K562 (cell line): ENCODE data around the gene WDR13. TPM values are rescaled to one million over a fixed set of nuclear protein-coding genes. Genes with fewer than 3 reads are reported as not detected.

Experiments used
- ARID3B ChIP-seq: fragments of 250-450 bp; sonication (Bioruptor Pico); IDR thresholded peaks from 2 replicates; pipeline ENCODE4 v1.4.0; 2020; ENCODE audit warnings: borderline replicate concordance
- E4F1 ChIP-seq: fragments of 250-450 bp; sonication (Bioruptor Pico); IDR thresholded peaks from 2 replicates; pipeline ENCODE4 v1.5.0; 2021; ENCODE audit warnings: mild to moderate bottlenecking, borderline replicate concordance
- EGR1 ChIP-seq: fragments of 450-650 bp; conservative IDR thresholded peaks from 2 replicates; pipeline ENCODE4 v1.6.1; 2017; ENCODE audit warnings: mild to moderate bottlenecking
- ELF1 ChIP-seq: fragments of 200-800 bp; sonication (Bioruptor generic); IDR thresholded peaks from 2 replicates; pipeline ENCODE4 v1.6.1; 2016; ENCODE audit warnings: missing genetic modification characterization, missing compliant biosample characterization
- KLF13 ChIP-seq: fragments of 450-650 bp; IDR thresholded peaks from 2 replicates; pipeline ENCODE4 v1.6.1; 2016; ENCODE audit warnings: missing genetic modification characterization, low read depth, mild to moderate bottlenecking, missing compliant biosample characterization, moderate library complexity, borderline replicate concordance
- MAFK ChIP-seq: IDR thresholded peaks from 2 replicates; pipeline ENCODE4 v1.6.1; 2011; ENCODE audit warnings: low read length, improper control_type of control experiment
- MAX ChIP-seq: sonication (generic); formaldehyde crosslinking; IDR thresholded peaks from 2 replicates; pipeline ENCODE4 v1.9.0; 2022; ENCODE audit warnings: mild to moderate bottlenecking, missing genetic modification reagents
- MEF2A ChIP-seq: IDR thresholded peaks from 2 replicates; pipeline ENCODE4 v1.6.1; 2011; ENCODE audit warnings: low read depth, mild to moderate bottlenecking, low read length, moderate library complexity; ENCODE audit not compliant: control insufficient read depth
- MYC ChIP-seq, 2 experiments: fragments of 250-450 bp in 1 of 2; sonication (Bioruptor Pico) in 1 of 2; IDR thresholded peaks; 2 replicates each; pipeline versions ENCODE4 v1.5.1 to v1.6.1; 2012 to 2021; ENCODE audit warnings: low read depth in 2 of 2, borderline replicate concordance in 1 of 2, improper control_type of control experiment in 1 of 2, low read length in 1 of 2, mild to moderate bottlenecking in 1 of 2, moderate library complexity in 1 of 2
- NFIC ChIP-seq: fragments of 450-650 bp; IDR thresholded peaks from 2 replicates; pipeline ENCODE4 v1.6.1; 2017; ENCODE audit warnings: mild to moderate bottlenecking, inconsistent platforms
- PHTF2 ChIP-seq: fragments of 250-450 bp; sonication (Bioruptor Pico); IDR thresholded peaks from 2 replicates; pipeline ENCODE4 v1.5.0; 2021; ENCODE audit warnings: mild to moderate bottlenecking
- PRMT5 ChIP-seq: sonication (generic); formaldehyde crosslinking; IDR thresholded peaks from 2 replicates; pipeline ENCODE4 v1.5.0; 2020; ENCODE audit warnings: missing genetic modification reagents
- PTBP1 ChIP-seq: fragments of 200-400 bp; formaldehyde crosslinking; IDR thresholded peaks from 2 replicates; pipeline ENCODE4 v1.6.1; 2017; ENCODE audit warnings: low read depth, low read length
- PYGO2 ChIP-seq: fragments of 450-650 bp; IDR thresholded peaks from 2 replicates; pipeline ENCODE4 v1.6.1; 2016; ENCODE audit warnings: mild to moderate bottlenecking, missing genetic modification characterization, moderate library complexity, missing compliant biosample characterization
- RAD51 ChIP-seq: fragments of 450-650 bp; IDR thresholded peaks from 2 replicates; pipeline ENCODE4 v1.7.1; 2016; ENCODE audit warnings: low read depth, mild to moderate bottlenecking, borderline replicate concordance
- SMAD4 ChIP-seq: fragments of 250-450 bp; sonication (Bioruptor Pico); conservative IDR thresholded peaks from 2 replicates; pipeline ENCODE4 v1.8.0; 2021; ENCODE audit warnings: inconsistent platforms, mild to moderate bottlenecking, moderate library complexity
- SP2 ChIP-seq: IDR thresholded peaks from 2 replicates; pipeline ENCODE4 v1.6.1; 2011; ENCODE audit warnings: mild to moderate bottlenecking, low read depth, low read length, moderate library complexity; ENCODE audit not compliant: poor library complexity, severe bottlenecking; ENCODE audit errors: extremely low read depth
- TOE1 ChIP-seq, 2 experiments: fragments of 450-650 bp in 1 of 2; sonication (generic) in 1 of 2; formaldehyde crosslinking in 1 of 2; IDR thresholded peaks; 2 replicates each; pipeline versions ENCODE4 v1.7.1 to v1.8.0; 2016 to 2022; ENCODE audit warnings: borderline replicate concordance in 2 of 2, mild to moderate bottlenecking in 2 of 2, antibody characterized with exemption in 1 of 2, inconsistent platforms in 1 of 2, low read depth in 1 of 2, missing genetic modification reagents in 1 of 2, moderate library complexity in 1 of 2
- TSC22D4 ChIP-seq: fragments of 450-650 bp; IDR thresholded peaks from 2 replicates; pipeline ENCODE4 v1.6.1; 2016; ENCODE audit warnings: missing genetic modification characterization, missing biosample characterization, control low read depth
- WHSC1 ChIP-seq: IDR thresholded peaks from one replicate; pipeline ENCODE4 v1.6.1; 2012; ENCODE audit warnings: low read length, control low read depth, inconsistent platforms
- ZNF707 ChIP-seq: fragments of 250-450 bp; sonication (Bioruptor Pico); conservative IDR thresholded peaks from 2 replicates; pipeline ENCODE4 v1.8.0; 2022; ENCODE audit warnings: inconsistent platforms, mild to moderate bottlenecking, moderate library complexity
- polyA plus RNA-seq, 8 experiments: library from polyadenylated mRNA; depleted of rRNA in 4 of 8; stranded (reverse) in 5 of 8; unstranded in 3 of 8; fragments of >200 nt; fragmentation: Nextera tagmentation in 2 of 8; fragmentation: Illumina TruSeq in 1 of 8; extraction: Ambion mirVana in 2 of 8; extraction: Trizol in 1 of 8; gene quantifications; 2 replicates each; pipeline versions ENCODE4 v1.2.1 to v1.2.3, GENCODE V29; 2011 to 2014; ENCODE audit warnings: inconsistent platforms in 1 of 8, missing spikeins in 1 of 8
- total RNA-seq, 7 experiments: library from RNA; depleted of rRNA in 6 of 7; stranded (reverse); fragments of >200 nt in 6 of 7; fragmentation: Illumina TruSeq in 2 of 7; extraction: Trizol in 2 of 7; gene quantifications; 2 replicates each; pipeline versions ENCODE4 v1.2.1 to v1.2.3, GENCODE V29; 2011 to 2021; ENCODE audit warnings: low replicate concordance in 1 of 7
- TF ChIP-seq, protein P1 (sequence below): fragments of 450-650 bp; formaldehyde crosslinking; IDR thresholded peaks from 2 replicates; pipeline ENCODE4 v1.4.0; 2020; ENCODE audit warnings: mild to moderate bottlenecking, moderate library complexity

WDR13 gene
- total and polyA plus RNA-seq, 9 of the 15 experiments (the other 6 are each of a cell fraction or from before 2014, with no cell fraction given) = 7.4 to 70.5 (median 31.4) TPM

DNA sequence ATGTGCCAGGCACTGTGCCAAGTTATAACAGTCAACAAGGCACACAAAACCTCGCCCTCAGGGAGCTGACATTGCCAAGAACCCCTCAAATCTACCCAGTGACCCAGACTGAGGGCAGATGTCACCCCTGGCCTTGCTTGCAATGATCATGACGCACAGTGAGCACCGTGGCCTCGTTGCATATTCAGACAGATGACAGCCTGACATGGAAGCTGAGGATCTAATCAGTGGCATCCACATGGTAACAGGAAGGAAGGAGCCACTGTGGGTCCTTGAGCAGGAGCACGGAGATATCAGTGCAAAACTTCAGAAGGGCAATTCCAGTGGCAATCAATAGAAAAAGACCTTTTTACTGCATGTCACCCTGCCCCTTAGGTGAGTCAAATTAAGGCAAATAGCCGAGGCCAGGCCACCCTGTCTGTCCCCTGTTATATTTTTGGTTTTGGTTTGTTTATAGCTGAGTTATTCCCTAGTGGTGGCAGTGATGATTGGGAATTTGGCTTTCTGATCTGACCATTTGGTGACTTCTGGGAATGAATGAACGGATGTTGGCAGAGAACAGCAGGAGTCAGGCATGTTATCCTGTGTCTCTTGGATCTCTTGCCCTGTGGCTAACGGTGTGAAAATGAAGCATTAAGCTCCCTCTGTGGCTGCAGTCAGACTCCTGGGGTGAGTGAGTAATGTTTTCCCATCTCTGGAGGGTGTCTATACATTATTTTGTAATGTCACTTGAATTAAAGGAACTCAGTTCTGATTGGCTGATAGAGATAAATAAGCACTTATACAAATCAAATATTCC is 20.4 kb downstream of the WDR13 start (continued):
- TF ChIP-seq EGR1 (no peak), ELF1 (tag) (no peak), PHTF2 (CRISPR knock-in tag) (no peak), ZNF707 (CRISPR knock-in tag) (no peak), TOE1 (IDR thresholded peaks at IDR 0.05; ENCODE audit: borderline replicate concordance) (no peak), TOE1 (CRISPR knock-in tag; IDR thresholded peaks at IDR 0.05; ENCODE audit: borderline replicate concordance, low read depth) (no peak), KLF13 (tag) (no peak), ARID3B (no peak), PYGO2 (tag) (no peak), SMAD4 (CRISPR knock-in tag) (peak; percentile 60; the same call in 1 of the 2 replicates), SP2 (no peak), RAD51 (no peak), PTBP1 (peak; percentile 78; the same call in 1 of the 2 replicates), TSC22D4 (tag) (no peak), MAFK (no peak), PRMT5 (CRISPR knock-in tag) (no peak), E4F1 (no peak), MEF2A (no peak), MAX (CRISPR knock-in tag) (peak; percentile 77; the same call in 1 of the 2 replicates), NFIC (peak; percentile 59), WHSC1 (no peak), MYC (IDR thresholded peaks at IDR 0.05; ENCODE audit: low read depth, low read length) (peak; percentile 49; the same call in 1 of the 2 replicates), MYC (CRISPR knock-in tag; IDR thresholded peaks at IDR 0.05; ENCODE audit: borderline replicate concordance, low read depth) (no peak)
- TF ChIP-seq, protein P1, sequence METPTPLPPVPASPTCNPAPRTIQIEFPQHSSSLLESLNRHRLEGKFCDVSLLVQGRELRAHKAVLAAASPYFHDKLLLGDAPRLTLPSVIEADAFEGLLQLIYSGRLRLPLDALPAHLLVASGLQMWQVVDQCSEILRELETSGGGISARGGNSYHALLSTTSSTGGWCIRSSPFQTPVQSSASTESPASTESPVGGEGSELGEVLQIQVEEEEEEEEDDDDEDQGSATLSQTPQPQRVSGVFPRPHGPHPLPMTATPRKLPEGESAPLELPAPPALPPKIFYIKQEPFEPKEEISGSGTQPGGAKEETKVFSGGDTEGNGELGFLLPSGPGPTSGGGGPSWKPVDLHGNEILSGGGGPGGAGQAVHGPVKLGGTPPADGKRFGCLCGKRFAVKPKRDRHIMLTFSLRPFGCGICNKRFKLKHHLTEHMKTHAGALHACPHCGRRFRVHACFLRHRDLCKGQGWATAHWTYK (CRISPR knock-in tag) = no peak
